GM21515 (cell line): ENCODE measurements around the gene HDAC4.

ENCODE experiments used
- ATAC-seq: cut with Tn5 transposase; IDR thresholded peaks from one replicate; pipeline ENCODE4 v1.9.1; 2021; ENCODE audit not compliant: unreplicated experiment

Gene HDAC4

GRCh38 chr2:239194731-239195317 lies 206.0 kb downstream of the HDAC4 start:
- ATAC-seq: no peak

GRCh38 chr2:239193925-239194677 lies 206.7 kb downstream of the HDAC4 start:
- no peak for ATAC-seq

GRCh38 chr2:239193401-239193811 lies 207.4 kb downstream of the HDAC4 start:
- no peak for ATAC-seq

GRCh38 chr2:239192975-239193374 lies 207.8 kb downstream of the HDAC4 start:
- ATAC-seq: no peak

GRCh38 chr2:239192456-239192855 lies 208.4 kb downstream of the HDAC4 start:
- no peak for ATAC-seq

GRCh38 chr2:239190921-239191885 lies 209.6 kb downstream of the HDAC4 start:
- ATAC-seq: no peak

- ATAC-seq: no peak
These were observed 210.5 kb downstream of the HDAC4 start for GRCh38 chr2:239190361-239190760.

- ATAC-seq: no peak
These were observed 211.1 kb downstream of the HDAC4 start for GRCh38 chr2:239189711-239190131.

- no peak for ATAC-seq
These were observed 212.3 kb downstream of the HDAC4 start for GRCh38 chr2:239188536-239188935.

GRCh38 chr2:239187464-239188253 lies 213.2 kb downstream of the HDAC4 start:
- no peak for ATAC-seq

GRCh38 chr2:239186516-239187357 lies 214.1 kb downstream of the HDAC4 start:
- ATAC-seq: no peak

GRCh38 chr2:239184968-239185903 lies 215.6 kb downstream of the HDAC4 start:
- no peak for ATAC-seq

GRCh38 chr2:239184179-239184578 lies 216.6 kb downstream of the HDAC4 start:
- no peak for ATAC-seq

GRCh38 chr2:239182981-239183791 lies 217.6 kb downstream of the HDAC4 start:
- ATAC-seq: no peak

GRCh38 chr2:239181903-239182581 lies 218.8 kb downstream of the HDAC4 start:
- ATAC-seq: no peak

GRCh38 chr2:239181074-239181902 lies 219.5 kb downstream of the HDAC4 start:
- ATAC-seq: no peak
